K562 (cell line): Measurements from ENCODE around the gene SLC2A14. TPM values are rescaled to one million over a fixed set of nuclear protein-coding genes. Genes with fewer than 3 reads are reported as not detected.

Experiments used
- ATAC-seq: fragments of 200-7000 bp; cut with Tn5 transposase; 3 replicates; pipeline ENCODE4 v1.9.1; 2020; ENCODE audit warnings: moderate library complexity
- BruUV-seq: library from RNA; stranded (reverse); fragments of 400-500 nt; replicated peaks from 2 replicates; lab custom pipeline; 2021; lab: Mats Ljungman, UMichigan
- CTCF ChIA-PET: fragments of 300-600 bp; formaldehyde crosslinking; extraction: SDS; loops from one replicate; lab custom pipeline; 2021; ENCODE audit warnings: low intra/inter-chr PET ratio; lab: Yijun Ruan, JAX
- POLR2A ChIA-PET: fragments of 300-600, 350-650 bp; sonication (Branson Sonifier 250); formaldehyde crosslinking; extraction: SDS; loops from one replicate; lab custom pipeline; 2021; ENCODE audit warnings: antibody characterized with exemption, inconsistent platforms; lab: Yijun Ruan, JAX
- DNase-seq, 4 experiments: peaks; one replicate each; pipeline versions ENCODE4 v3.0.0 to v3.0.0-alpha.2; 2011 to 2018; ENCODE audit warnings: low spot score in 3 of 4, mixed read lengths in 3 of 4; ENCODE audit errors: extremely low read depth in 1 of 4
- FAIRE-seq: peaks from 2 replicates; lab custom pipeline; 2011; peaks lifted over from hg19 to GRCh38; lab: Jason Lieb, UNC
- H2AFZ ChIP-seq: 2 replicates; pipeline ENCODE4 v1.6.0; 2011; ENCODE audit warnings: low read depth, low read length, control low read depth, inconsistent platforms
- H3K27ac ChIP-seq: fragments of 200-600 bp; 3 replicates; pipeline ENCODE4 v1.8.0; 2011; ENCODE audit warnings: low read depth, mild to moderate bottlenecking, control low read depth, inconsistent platforms, low read length, moderate library complexity, mixed read lengths; ENCODE audit errors: extremely low read depth
- H3K27me3 ChIP-seq, 2 experiments: fragments of 300-600 bp in 1 of 2; 2 replicates in 1 of 2; 3 replicates in 1 of 2; pipeline versions ENCODE4 v1.6.0 to v1.8.0; 2011; ENCODE audit warnings: inconsistent platforms in 2 of 2, low read length in 2 of 2, mild to moderate bottlenecking in 1 of 2, mixed read lengths in 1 of 2, moderate library complexity in 1 of 2; ENCODE audit not compliant: control insufficient read depth in 2 of 2, insufficient read depth in 2 of 2
- H3K36me3 ChIP-seq: fragments of 300-600 bp; 3 replicates; pipeline ENCODE4 v1.8.0; 2011; ENCODE audit warnings: mild to moderate bottlenecking, low read length, inconsistent platforms; ENCODE audit not compliant: control insufficient read depth, insufficient read depth
- H3K4me1 ChIP-seq, 2 experiments: fragments of 200-600 bp in 1 of 2; replicated peaks in 1 of 2; 2 replicates in 1 of 2; 3 replicates in 1 of 2; pipeline versions ENCODE4 v1.5.1 to v1.8.0; 2011; ENCODE audit warnings: inconsistent platforms in 2 of 2, low read length in 2 of 2, mild to moderate bottlenecking in 1 of 2, mixed read lengths in 1 of 2, moderate library complexity in 1 of 2; ENCODE audit not compliant: control insufficient read depth in 2 of 2, insufficient read depth in 2 of 2
- H3K4me2 ChIP-seq: 2 replicates; pipeline ENCODE4 v1.6.1; 2011; ENCODE audit warnings: low read length, control low read depth, inconsistent platforms, mixed read lengths; ENCODE audit not compliant: insufficient read depth
- H3K4me3 ChIP-seq: fragments of 200-600 bp; sonication (generic), shearing (Covaris generic); 2 replicates; pipeline ENCODE4 v1.5.1; 2016; ENCODE audit warnings: control low read depth, inconsistent platforms
- H3K79me2 ChIP-seq: fragments of 200-600 bp; 3 replicates; pipeline ENCODE4 v1.8.0; 2011; ENCODE audit warnings: low read length, inconsistent platforms; ENCODE audit not compliant: control insufficient read depth, insufficient read depth
- H3K9ac ChIP-seq, 2 experiments: 2 replicates each; pipeline versions ENCODE4 v1.6.0 to v1.6.1; 2011; ENCODE audit warnings: low read depth in 2 of 2, low read length in 2 of 2, control low read depth in 1 of 2, inconsistent platforms in 1 of 2, mild to moderate bottlenecking in 1 of 2, mixed read lengths in 1 of 2; ENCODE audit not compliant: insufficient read depth in 1 of 2
- H3K9me1 ChIP-seq: one replicate; pipeline ENCODE4 v1.6.0; 2011; ENCODE audit warnings: inconsistent platforms, mild to moderate bottlenecking, low read length, moderate library complexity; ENCODE audit not compliant: control insufficient read depth, insufficient read depth
- H3K9me3 ChIP-seq: replicated peaks from 2 replicates; pipeline ENCODE4 v1.5.1; 2011; ENCODE audit warnings: low read depth, low read length, inconsistent platforms; ENCODE audit not compliant: control insufficient read depth, insufficient read depth
- H4K20me1 ChIP-seq: replicated peaks from 2 replicates; pipeline ENCODE4 v1.6.1; 2011; ENCODE audit warnings: low read length, inconsistent platforms, mixed read lengths; ENCODE audit not compliant: control insufficient read depth, insufficient read depth
- DACH1 ChIP-seq: fragments of 450-650 bp; IDR thresholded peaks from 2 replicates; pipeline ENCODE4 v1.6.1; 2018; ENCODE audit not compliant: partially characterized antibody
- NFE2L1 ChIP-seq: fragments of 450-650 bp; IDR thresholded peaks from 2 replicates; pipeline ENCODE4 v1.6.1; 2016; ENCODE audit warnings: missing genetic modification characterization, low read depth, mild to moderate bottlenecking, missing compliant biosample characterization, moderate library complexity, borderline replicate concordance
- ZNF121 ChIP-seq: sonication (generic); formaldehyde crosslinking; conservative IDR thresholded peaks from 2 replicates; pipeline ENCODE4 v1.8.0; 2022; ENCODE audit warnings: missing genetic modification reagents
- ZZZ3 ChIP-seq: fragments of 450-650 bp; IDR thresholded peaks from 2 replicates; pipeline ENCODE4 v1.6.1; 2016; ENCODE audit warnings: antibody characterized with exemption, mild to moderate bottlenecking, moderate library complexity
- WGBS: fragments of 100-300 bp; shearing (Covaris generic); methylation state at CpG from one replicate; pipeline ENCODE4 v1.1.6; 2016; ENCODE audit warnings: low coverage, mixed read lengths; ENCODE audit not compliant: insufficient coverage; ENCODE audit errors: missing lambda C conversion rate; 5-methylcytosine and 5-hydroxymethylcytosine counted together
- in situ Hi-C: fragments of 300-500 bp; cut with MboI; formaldehyde crosslinking; loops from 4 replicates; pipeline ENCODE4 v1.15.0; 2018; ENCODE audit warnings: inconsistent platforms, mixed read lengths
- intact Hi-C: fragments of 100-400 bp; cut with micrococcal nuclease; formaldehyde crosslinking; loops from 2 replicates; pipeline ENCODE4 v1.14.2; 2022
- polyA plus RNA-seq, 8 experiments: library from polyadenylated mRNA; depleted of rRNA in 4 of 8; stranded (reverse) in 5 of 8; unstranded in 3 of 8; fragments of >200 nt; fragmentation: Nextera tagmentation in 2 of 8; fragmentation: Illumina TruSeq in 1 of 8; extraction: Ambion mirVana in 2 of 8; extraction: Trizol in 1 of 8; gene quantifications; 2 replicates each; pipeline versions ENCODE4 v1.2.1 to v1.2.3, GENCODE V29; 2011 to 2014; ENCODE audit warnings: inconsistent platforms in 1 of 8, missing spikeins in 1 of 8
- total RNA-seq, 7 experiments: library from RNA; depleted of rRNA in 6 of 7; stranded (reverse); fragments of >200 nt in 6 of 7; fragmentation: Illumina TruSeq in 2 of 7; extraction: Trizol in 2 of 7; gene quantifications; 2 replicates each; pipeline versions ENCODE4 v1.2.1 to v1.2.3, GENCODE V29; 2011 to 2021; ENCODE audit warnings: low replicate concordance in 1 of 7
- TF ChIP-seq, protein P1 (sequence below): fragments of 200-800 bp; sonication (Bioruptor generic); IDR thresholded peaks from 2 replicates; pipeline ENCODE4 v1.6.1; 2016; ENCODE audit warnings: missing genetic modification characterization, missing compliant biosample characterization

Gene SLC2A14
- total and polyA plus RNA-seq, 9 of the 15 experiments (the other 6 are each of a cell fraction or from before 2014, with no cell fraction given), result 0.13 to 8.9 (median 4.8) TPM; not detected in 1

DNA sequence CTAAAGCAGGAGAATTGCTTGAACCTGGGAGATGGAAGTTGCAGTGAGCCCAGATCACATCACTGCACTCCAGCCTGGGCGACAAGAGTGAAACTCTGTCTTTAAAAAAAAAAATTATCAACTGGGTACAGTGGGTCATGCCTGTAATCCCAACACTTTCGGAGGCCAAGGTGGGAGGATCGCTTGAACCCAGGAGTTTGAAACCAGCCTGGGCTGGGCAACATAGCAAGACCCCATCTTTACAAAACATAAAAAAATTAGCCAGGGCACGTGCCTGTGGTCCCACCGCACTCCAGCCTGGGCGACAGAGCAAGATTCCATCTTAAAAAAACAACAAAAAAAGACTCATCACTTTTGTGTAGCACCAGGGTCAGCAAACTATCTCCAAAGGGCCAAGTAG, 90.7 kb downstream of the SLC2A14 start:
- DNase-seq, result no peak
- in situ Hi-C loops (no loop called here), intact Hi-C loops (no loop called here)
- no peak overlapping the region for H3K4me3 ChIP-seq
- no peaks in the 10 kb centered on the region for H3K36me3 ChIP-seq
- 2% methylated on average over 5 of the region's 6 CpGs for WGBS
- TF ChIP-seq ZZZ3 (no peak), ZNF121 (CRISPR knock-in tag) (peak; percentile 85)
- no peaks in the 10 kb centered on the region for H3K79me2 ChIP-seq
- H3K4me1 ChIP-seq, result no peaks in the 10 kb centered on the region
- no peaks in the 10 kb centered on the region for H4K20me1 ChIP-seq
- H3K9ac ChIP-seq, result no peak overlapping the region
- H3K9me1 ChIP-seq, result no peaks in the 10 kb centered on the region
- no peak overlapping the region for H3K4me2 ChIP-seq
- H2AFZ ChIP-seq, result no peak overlapping the region
- POLR2A ChIA-PET, result no interaction called here
- BruUV-seq, result no TSS peak
- no peak overlapping the region for H3K27ac ChIP-seq
- no peaks in the 10 kb centered on the region for H3K9me3 ChIP-seq
- ATAC-seq, result no peak
- H3K27me3 ChIP-seq, result peaks cover 0 to 6% of the 10 kb centered on the region in 2 experiments; a peak in 1 of 5 replicates
- FAIRE-seq, result no peak
- CTCF ChIA-PET, result no interaction called here

DNA sequence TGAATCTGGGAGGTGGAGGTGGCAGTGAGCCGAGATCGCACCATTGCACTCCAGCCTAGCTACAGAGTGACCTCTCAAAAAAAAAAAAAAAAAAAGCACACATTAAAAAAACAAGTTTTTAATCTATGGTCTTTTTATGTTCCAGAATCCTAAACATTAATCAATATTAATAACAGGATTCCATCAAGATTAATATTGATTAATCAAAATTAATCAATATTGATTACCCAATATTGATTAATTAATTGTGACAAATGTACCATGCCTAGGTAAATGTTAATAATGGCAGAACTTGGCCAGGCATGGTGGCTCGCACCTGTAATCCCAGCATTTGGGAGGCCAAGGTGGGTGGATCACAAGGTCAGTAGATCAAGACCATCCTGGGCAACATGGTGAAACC, 91.4 kb downstream of the SLC2A14 start:
- Histone ChIP-seq H3K27ac (no peak overlapping the region), H3K27me3 (peaks cover 0 to 6% of the 10 kb centered on the region in 2 experiments; a peak in 1 of 5 replicates), H3K9me1 (no peaks in the 10 kb centered on the region), H3K4me1 (no peaks in the 10 kb centered on the region), H3K79me2 (no peaks in the 10 kb centered on the region), H3K9me3 (no peaks in the 10 kb centered on the region), H3K9ac (no peak overlapping the region), H2AFZ (no peak overlapping the region), H3K4me3 (no peak overlapping the region)
- in situ Hi-C loops, result no loop called here
- FAIRE-seq (no peak), ATAC-seq (no peak)
- ChIA-PET CTCF (no interaction called here), POLR2A (no interaction called here)
- BruUV-seq, result no TSS peak
- 7% methylated on average over 2 of the region's 3 CpGs for WGBS
- TF ChIP-seq, protein P1, sequence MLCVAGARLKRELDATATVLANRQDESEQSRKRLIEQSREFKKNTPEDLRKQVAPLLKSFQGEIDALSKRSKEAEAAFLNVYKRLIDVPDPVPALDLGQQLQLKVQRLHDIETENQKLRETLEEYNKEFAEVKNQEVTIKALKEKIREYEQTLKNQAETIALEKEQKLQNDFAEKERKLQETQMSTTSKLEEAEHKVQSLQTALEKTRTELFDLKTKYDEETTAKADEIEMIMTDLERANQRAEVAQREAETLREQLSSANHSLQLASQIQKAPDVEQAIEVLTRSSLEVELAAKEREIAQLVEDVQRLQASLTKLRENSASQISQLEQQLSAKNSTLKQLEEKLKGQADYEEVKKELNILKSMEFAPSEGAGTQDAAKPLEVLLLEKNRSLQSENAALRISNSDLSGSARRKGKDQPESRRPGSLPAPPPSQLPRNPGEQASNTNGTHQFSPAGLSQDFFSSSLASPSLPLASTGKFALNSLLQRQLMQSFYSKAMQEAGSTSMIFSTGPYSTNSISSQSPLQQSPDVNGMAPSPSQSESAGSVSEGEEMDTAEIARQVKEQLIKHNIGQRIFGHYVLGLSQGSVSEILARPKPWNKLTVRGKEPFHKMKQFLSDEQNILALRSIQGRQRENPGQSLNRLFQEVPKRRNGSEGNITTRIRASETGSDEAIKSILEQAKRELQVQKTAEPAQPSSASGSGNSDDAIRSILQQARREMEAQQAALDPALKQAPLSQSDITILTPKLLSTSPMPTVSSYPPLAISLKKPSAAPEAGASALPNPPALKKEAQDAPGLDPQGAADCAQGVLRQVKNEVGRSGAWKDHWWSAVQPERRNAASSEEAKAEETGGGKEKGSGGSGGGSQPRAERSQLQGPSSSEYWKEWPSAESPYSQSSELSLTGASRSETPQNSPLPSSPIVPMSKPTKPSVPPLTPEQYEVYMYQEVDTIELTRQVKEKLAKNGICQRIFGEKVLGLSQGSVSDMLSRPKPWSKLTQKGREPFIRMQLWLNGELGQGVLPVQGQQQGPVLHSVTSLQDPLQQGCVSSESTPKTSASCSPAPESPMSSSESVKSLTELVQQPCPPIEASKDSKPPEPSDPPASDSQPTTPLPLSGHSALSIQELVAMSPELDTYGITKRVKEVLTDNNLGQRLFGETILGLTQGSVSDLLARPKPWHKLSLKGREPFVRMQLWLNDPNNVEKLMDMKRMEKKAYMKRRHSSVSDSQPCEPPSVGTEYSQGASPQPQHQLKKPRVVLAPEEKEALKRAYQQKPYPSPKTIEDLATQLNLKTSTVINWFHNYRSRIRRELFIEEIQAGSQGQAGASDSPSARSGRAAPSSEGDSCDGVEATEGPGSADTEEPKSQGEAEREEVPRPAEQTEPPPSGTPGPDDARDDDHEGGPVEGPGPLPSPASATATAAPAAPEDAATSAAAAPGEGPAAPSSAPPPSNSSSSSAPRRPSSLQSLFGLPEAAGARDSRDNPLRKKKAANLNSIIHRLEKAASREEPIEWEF (CRISPR knock-in tag), result peak; percentile 96
- TF ChIP-seq DACH1 (peak; percentile 76), NFE2L1 (tag) (no peak)
- TF ChIP-seq, all 486 proteins: peak for 2
- Histone ChIP-seq H3K36me3 (no peaks in the 10 kb centered on the region), H4K20me1 (no peaks in the 10 kb centered on the region), H3K4me2 (no peak overlapping the region)
- DNase-seq, result no peak
- intact Hi-C loops, result no loop called here
